NCI-H2227 (cell line): Measurements from ENCODE around the gene FADS1.

Source experiments
- DNase-seq: peaks from one replicate; lab custom pipeline; 2025; ENCODE audit not compliant: unreplicated experiment; lab: John Stamatoyannopoulos, UW

FADS1 gene

DNA sequence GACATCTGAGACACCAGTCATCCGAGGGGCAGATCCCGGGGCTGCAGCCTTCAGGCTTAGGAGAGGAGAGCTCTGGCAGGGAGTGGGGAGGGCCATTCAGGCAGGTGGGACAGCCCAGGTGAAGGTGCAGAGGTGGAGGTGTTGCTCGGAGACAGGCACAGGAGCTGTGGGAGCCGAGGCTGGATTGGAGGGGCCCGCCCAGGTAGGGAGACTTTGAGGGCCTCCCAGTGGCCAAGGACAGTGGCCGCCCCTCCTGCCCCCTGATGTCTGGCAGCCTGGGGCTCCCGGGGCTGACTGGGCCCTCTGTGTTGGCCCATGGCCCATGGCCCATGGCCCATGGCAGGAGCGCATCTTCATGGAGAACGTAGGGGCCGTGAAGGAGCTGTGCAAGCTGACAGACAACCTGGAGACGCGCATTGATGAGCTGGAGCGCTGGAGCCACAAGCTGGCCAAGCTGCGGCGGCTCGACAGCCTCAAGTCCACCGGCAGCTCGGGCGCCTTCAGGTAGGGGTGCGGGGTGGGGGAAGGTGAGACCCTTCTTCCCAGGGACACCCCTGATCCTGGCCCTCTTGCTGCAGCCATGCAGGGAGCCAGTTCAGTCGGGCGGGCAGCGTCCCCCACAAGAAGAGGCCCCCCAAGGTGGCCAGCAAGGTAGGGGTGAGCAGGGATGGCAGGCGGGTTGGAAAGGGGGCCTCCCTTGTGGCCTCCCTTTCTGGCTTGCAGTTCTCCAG is 37.7 kb downstream of the FADS1 start:
- DNase-seq = no peak

- DNase-seq = no peak
Measured at GRCh38 chr11:61778357-61778886, 38.4 kb downstream of the FADS1 start.

DNA sequence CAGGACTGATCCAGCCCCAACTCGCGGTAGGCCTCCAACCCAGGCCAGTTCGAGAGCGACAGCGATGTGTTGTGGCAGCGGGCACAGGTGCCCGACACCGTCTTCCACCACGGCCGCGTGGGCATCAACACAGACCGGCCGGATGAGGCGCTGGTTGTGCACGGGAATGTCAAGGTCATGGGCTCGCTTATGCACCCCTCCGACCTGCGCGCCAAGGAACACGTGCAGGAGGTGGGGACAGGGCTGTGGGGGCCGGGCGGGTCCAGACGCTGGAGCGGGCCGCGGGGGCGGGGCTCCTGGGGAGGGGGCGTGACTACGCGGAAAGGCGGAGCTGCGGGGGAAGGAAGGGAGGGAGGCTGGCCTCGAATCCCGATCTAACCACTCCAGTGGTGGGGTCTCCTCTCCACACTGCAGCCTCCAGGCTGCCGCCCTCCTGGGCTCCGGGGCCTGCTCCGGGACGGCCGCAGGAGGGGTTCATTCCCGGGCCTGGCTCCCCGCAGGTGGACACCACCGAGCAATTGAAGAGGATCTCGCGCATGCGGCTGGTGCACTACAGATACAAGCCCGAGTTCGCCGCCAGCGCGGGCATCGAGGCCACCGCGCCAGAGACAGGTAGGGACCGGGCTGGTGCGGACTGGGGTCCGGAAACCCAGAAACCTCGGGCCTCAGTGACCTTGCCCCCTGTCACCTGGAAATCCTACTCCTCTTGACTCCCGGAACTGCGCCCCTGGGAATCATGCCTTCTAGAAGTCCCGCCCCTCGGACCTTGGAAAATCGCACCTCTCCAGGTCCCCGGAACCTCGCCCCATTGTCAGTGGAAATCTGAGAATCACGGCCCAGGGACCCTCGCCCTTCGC is 39.3 kb downstream of the FADS1 start:
- no peak for DNase-seq

DNA sequence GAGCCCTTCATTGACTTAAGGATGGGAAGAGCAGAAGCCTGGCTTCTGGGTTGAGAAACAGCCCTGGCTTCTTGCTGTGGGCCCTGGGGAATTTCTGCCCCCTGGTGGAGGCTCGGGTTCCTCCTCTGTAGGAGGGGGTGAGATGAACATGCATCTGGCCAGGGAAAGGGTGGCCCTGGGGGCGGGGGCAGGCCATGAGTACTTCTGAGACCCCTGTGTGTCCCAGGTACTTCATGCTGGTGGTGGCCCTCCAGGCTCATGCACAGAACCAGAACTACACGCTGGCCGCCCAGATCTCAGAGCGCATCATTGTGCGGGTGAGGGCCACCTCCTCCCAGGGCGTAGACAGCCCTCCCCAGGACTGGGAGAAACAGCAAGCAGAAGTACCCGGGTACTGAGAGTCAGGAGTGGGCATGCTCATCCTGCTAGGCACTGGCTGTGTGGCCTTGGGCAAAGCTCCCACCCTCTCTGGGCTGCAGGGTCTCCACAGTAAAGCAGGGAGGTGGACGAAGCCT is 40.2 kb downstream of the FADS1 start:
- DNase-seq = peak; percentile 16

GRCh38 chr11:61775606-61776554 is 40.9 kb downstream of the FADS1 start:
- DNase-seq = no peak

GRCh38 chr11:61775106-61775505 is 41.7 kb downstream of the FADS1 start:
- DNase-seq = no peak

DNA sequence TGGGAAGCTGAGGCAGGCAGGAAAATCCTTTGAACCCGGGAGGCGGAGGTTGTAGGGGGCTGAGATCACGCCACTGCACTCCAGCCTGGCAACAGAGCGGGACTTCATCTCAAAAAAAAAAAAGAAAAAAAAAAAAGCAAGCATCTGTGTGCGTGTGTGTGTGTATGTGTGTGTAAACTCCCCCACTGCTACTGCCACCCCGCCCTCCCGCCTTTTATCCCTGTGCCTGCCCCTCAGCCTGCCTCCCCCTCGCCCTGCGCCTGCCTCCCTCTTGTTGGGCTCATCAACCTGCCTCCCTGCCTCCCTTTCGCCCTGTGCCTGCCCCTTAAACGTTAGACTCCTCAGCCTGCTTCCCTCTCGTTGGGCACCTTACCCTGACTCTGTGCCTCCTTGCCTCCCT is 42.4 kb downstream of the FADS1 start:
- DNase-seq = no peak

GRCh38 chr11:61773809-61774208 is 43.0 kb downstream of the FADS1 start:
- DNase-seq = no peak

DNA sequence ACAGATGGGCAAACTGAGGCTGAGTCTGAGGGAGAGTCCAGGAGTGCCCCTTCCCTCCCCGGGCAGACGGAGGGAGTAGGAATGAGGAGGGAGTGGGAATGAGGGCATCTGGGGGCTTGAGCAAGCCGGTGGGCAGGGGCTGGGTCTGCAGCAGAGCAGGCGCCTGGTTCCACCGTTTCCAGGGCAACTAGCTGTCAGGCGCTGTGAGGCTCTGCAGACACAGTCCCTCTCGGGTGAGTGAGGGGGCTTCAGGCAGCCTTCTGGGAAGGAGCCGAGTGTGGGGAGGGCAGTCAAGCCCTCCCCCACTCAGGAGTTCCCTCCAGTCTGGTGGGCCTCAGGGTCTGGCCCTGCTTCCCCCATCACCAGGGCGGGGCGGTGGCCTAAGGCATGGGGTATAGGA is 43.4 kb downstream of the FADS1 start:
- DNase-seq = peak; percentile 46

DNA sequence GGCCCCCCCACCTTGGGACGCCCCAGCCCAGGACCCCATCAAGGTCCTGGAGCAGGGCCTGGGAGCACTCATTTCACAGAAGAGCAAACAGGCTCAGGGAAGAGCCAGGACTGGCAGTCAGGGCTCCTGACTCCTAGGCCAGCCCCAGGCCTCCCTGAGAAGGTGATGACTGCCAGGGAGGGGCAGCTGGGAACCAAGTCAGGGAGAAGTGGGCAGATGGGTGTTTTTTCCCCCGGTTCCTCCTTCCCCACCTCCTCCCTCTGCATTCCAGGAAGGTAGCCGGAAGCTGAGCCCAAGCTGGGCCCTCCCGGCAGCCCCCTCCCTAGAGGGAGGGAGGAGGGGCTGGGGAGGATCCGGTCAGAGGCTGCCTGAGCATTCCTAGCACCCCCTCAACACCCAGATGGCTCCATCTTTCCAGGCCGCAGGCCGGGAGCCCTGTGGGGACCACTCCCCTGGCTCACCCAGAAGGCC is 44.8 kb downstream of the FADS1 start:
- no peak for DNase-seq

DNA sequence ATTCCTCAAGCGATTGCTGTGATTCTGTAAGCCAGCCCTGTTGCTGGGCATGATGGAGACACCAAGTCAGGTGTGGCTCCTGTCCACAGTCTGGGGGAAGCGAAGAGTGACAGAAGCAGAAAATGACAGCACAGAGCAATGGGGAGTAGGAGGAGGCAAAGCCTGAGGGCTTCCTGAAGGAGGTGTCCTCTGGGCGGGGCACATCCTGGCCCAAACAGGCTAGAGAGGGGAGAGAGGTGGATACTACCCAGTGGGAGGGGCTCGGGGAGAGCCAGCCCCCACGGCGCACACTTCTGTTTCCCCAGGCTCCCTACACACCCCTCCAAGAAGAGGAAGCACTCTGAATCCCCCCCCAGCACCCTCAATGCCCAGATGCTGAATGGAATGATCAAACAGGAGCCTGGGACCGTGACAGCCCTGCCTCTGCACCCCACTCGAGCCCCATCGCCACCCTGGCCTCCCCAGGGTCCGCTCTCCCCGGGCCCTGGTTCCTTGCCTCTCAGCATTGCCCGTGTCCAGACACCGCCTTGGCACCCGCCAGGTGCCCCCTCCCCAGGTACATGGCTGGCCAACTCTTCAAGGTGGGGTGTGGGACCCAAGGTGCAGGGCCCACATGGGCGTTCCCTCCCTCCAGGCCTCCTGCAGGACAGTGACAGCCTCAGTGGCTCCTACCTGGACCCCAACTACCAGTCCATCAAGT is 45.5 kb downstream of the FADS1 start:
- no peak for DNase-seq

- DNase-seq = no peak
Measured at GRCh38 chr11:61769946-61770683, 46.7 kb downstream of the FADS1 start.

DNA sequence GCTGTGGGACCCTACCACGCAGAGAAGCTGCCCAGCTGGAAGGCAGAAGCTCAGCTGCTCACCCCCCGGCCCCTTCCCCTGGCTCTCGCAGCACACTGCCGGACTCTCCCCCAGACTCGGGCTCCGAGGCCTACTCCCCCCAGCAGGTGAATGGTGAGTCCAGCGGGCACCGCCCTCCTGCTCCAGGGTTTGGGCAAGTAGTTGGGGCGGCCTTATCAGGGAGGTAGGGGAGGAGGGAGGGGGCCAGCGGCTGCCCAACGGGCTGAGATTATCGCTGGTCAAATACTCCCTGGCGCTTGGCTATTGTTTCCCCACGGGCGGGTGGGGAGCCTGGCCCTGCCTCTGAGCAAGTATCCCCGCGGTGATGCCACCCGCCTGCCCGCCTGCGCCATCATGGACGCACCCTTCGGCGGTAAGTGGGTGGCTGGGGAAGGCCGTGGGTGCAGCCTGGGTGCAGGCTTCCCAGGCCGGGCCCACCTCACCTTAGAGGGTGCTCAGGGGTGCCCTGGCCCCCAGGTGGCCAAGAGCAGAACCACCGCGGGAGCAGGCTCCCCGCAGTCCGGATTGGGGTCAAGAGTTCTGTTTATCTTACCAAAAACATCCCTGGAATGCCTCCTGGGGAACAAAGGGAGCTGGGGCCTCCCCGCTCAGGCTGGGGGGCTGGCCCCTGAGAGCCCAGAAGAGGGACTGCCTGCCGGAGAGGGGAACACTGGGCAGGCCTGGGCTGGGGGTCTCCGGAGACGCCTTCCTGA is 47.5 kb downstream of the FADS1 start:
- no peak for DNase-seq

DNA sequence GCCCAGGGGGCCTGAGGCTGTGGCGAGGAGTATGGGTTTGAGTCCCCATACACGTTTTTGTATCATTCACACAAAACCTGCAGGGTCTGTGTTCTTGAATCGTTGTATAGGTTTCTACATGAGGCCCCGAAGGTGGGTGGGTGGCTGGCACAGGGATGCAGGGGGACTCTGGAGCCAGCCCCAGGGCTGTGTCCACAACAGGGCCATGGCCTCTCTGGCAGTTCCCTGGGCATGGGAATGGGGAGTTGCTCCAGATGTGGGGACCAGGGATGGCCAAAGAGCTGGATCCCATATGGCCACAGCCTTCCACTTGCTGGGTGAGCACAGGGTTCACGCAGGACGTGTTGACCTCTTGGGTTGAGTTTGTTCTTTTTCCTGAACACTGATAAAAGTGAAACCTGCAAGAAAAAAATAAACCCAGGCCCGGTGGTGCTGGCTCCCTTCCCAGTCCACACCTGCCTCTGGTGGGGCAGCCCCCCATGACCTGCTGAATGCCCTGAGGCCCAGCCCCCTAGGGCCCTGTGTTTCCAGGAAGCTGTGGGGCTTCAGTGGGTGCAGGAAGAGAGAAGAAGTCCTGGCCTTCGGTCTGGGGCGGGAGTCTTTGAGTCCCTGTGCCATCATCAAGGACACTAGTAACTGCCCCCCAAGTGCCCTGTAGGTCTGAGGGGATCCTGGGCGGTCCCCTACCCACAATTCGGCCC is 48.3 kb downstream of the FADS1 start:
- no peak for DNase-seq

DNA sequence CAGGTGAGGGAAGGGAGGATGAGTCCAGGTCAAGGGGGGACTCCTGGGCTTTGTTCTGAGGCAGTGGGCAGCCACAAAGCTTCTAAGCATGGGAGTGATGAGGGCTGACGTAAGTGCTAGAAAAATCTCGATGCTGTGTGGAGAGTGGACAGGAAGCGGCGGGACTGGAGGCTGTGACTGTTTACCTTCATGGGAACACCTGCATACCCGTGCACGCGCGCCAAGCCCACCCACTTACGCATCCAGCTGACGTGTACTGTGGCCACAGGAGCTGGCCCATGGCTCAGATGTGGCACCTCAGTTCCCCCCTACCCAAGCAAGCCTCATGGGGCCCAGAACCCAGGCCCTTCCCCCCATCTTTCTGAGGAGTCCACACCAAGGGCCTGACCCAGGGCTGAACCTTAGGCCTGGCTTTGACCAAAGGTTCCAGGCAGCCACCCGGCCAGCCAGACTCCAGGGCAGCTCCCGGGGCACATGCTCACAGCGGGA is 50.4 kb downstream of the FADS1 start:
- no peak for DNase-seq

DNA sequence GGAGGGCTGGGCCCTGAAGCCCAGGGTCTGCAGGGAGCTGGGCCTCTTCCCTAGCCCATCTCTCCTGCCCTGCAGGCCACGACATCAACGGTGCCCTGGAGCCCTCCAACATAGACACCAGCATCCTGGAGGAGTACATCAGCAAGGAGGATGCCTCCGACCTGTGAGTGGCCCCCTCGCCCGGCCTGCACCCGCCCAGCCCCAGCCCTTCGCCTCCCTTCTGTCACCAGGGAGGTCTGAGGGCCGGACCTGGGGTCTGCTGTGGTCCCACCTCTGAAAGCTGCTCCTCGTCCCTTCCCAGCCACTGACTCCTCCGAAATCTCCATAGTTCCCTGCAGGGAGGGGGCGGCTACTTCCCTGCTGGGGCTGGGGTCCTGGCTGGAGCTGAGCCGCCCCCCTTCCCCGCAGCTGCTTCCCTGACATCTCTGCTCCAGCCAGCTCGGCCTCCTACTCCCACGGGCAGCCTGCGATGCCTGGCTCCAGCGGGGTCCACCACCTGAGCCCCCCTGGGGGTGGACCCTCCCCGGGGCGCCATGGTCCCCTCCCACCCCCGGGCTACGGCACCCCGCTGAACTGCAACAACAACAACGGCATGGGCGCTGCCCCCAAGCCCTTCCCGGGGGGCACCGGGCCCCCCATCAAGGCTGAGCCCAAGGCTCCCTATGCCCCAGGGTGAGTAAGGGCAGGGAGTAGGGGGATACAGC is 51.1 kb downstream of the FADS1 start:
- no peak for DNase-seq

- no peak for DNase-seq
Measured at GRCh38 chr11:61764606-61765260, 52.1 kb downstream of the FADS1 start.
